Rectal smooth muscle tissue (tissue), 1 donor: ENCODE measurements around the gene IFT122.

Source experiments
- H3K27ac ChIP-seq: one replicate; pipeline ENCODE4 v1.7.0; 2013; ENCODE audit warnings: low read depth, low read length, inconsistent platforms
- H3K27me3 ChIP-seq: one replicate; pipeline ENCODE4 v1.7.0; 2013; ENCODE audit warnings: low read length; ENCODE audit not compliant: control insufficient read depth, insufficient read depth
- H3K36me3 ChIP-seq: one replicate; pipeline ENCODE4 v1.7.0; 2013; ENCODE audit warnings: low read length; ENCODE audit not compliant: control insufficient read depth, insufficient read depth
- H3K4me1 ChIP-seq: one replicate; pipeline ENCODE4 v1.7.0; 2013; ENCODE audit warnings: low read length; ENCODE audit not compliant: control insufficient read depth, insufficient read depth
- H3K4me3 ChIP-seq: one replicate; pipeline ENCODE4 v1.7.0; 2013; ENCODE audit warnings: low read length
- H3K9ac ChIP-seq: one replicate; pipeline ENCODE4 v1.7.0; 2013; ENCODE audit warnings: low read length

Gene IFT122

DNA sequence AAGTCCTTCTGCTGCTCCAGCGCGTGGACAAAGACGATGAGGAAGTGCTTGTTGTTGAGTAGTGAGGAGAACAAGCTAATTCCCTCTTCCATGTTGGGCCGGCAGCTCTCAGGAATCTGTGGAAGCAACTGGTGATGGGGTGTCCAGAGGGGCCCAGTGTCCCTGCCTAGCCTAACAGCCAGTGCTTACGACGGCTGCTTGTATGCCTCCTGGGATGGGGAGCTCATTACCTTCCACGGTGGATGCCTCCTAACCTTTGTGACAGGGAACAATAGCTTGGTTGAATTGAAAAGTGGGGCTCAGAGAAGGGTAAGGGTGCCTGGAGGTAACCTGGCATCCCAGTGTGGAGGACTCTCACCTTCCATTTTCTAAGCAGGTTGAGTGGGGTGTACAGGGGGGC, 125.9 kb downstream of the IFT122 start:
- H3K4me1 ChIP-seq: peaks cover 14% of the 10 kb centered on the region
- no peak overlapping the region for H3K27ac ChIP-seq
- H3K4me3 ChIP-seq: no peak overlapping the region
- no peaks in the 10 kb centered on the region for H3K27me3 ChIP-seq
- peaks cover 6% of the 10 kb centered on the region for H3K36me3 ChIP-seq
- H3K9ac ChIP-seq: no peak overlapping the region

DNA sequence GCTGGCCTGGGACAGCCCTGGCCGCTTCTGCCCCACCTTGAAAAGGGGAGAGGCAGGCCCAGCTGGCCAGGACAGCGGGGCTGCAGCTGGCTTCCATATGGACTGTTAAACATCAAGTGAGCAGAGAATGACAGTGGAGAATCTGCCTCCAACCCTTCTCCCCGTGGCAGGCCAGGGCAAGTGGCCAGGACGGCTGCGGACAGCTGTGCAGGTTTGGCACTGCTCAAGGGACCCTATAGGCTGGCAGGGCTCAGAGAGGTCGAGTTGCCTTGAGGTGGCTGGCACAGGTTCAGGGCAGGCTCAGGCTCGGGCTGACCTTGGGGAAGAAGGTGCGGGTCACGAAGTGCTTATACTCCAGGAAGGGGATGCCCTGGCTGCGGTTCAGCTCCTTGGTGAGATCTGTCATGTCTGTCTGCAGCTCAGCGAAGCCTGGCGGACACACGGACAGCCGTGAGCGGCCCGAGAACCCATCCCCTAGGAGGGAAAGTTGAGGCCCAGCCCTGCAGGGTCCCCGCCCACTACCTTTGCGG, 127.2 kb downstream of the IFT122 start:
- peaks cover 4% of the 10 kb centered on the region for H3K4me1 ChIP-seq
- no peak overlapping the region for H3K27ac ChIP-seq
- H3K4me3 ChIP-seq: no peak overlapping the region
- peaks cover 6% of the 10 kb centered on the region for H3K36me3 ChIP-seq
- H3K9ac ChIP-seq: no peak overlapping the region
- H3K27me3 ChIP-seq: no peaks in the 10 kb centered on the region

DNA sequence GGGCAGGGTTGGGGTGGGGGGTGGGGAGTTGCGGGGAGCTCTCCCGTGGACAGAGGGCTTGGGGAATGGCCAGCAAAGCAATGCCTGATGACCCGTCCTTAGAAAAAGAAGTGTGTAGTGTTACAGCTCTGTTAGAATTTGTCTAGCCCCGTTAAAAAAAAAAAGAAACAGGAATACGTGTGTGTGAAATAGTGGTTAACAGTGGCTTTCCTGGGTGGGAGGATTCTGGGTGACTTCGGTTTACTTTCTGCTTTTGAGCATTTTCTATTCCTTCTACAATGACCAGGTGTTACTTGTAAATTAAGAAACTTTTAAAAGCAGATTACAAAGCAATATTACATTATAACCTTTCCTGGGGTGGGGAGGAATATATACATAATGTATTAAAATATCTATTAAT, 127.9 kb downstream of the IFT122 start:
- H3K36me3 ChIP-seq: peaks cover 3% of the 10 kb centered on the region

DNA sequence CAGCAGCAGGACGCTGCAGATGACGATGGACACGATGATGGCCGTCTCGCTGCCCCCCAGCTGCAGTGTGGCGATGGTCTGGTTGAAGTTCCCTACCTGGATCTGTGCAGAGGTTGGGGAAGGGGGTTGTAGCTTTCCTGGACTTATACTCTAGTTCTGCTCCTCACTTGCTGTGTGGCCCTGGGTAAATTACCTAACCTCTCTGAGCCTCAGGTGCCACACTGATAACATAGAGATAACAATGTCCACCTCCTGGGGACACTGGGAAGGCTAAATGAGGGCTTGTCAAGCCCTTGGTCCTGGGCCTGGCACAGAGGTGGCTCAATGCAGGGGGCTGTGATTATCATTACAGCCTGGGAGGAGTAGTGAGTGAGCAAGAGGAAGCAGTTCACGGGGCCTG, 129.8 kb downstream of the IFT122 start:
- Histone ChIP-seq H3K27ac (no peak overlapping the region), H3K36me3 (peaks cover 3% of the 10 kb centered on the region), H3K9ac (no peak overlapping the region), H3K4me1 (peaks cover 4% of the 10 kb centered on the region), H3K4me3 (no peak overlapping the region), H3K27me3 (no peaks in the 10 kb centered on the region)

More for the DNA sequence above, 127.9 kb downstream of the IFT122 start:
- Histone ChIP-seq H3K27me3 (no peaks in the 10 kb centered on the region), H3K27ac (no peak overlapping the region), H3K4me3 (no peak overlapping the region), H3K9ac (no peak overlapping the region), H3K4me1 (peaks cover 4% of the 10 kb centered on the region)
